Endodermal cell (in vitro differentiated cells): ENCODE results near the gene PITPNM1. TPM values are rescaled to one million over a fixed set of nuclear protein-coding genes. Genes with fewer than 3 reads are reported as not detected.
"Not testable (repeated sequence)": the region's sequence is repeated elsewhere in the genome, so short reads cannot be mapped to it uniquely, and the experiment has no call there.

Experiments
- DNase-seq: peaks from one replicate; pipeline ENCODE4 v3.0.0-alpha.2; 2017
- H3K27ac ChIP-seq: 2 replicates; pipeline ENCODE4 v1.5.1; 2013; ENCODE audit warnings: mild to moderate bottlenecking, low read depth, low read length, moderate library complexity
- H3K27me3 ChIP-seq: 2 replicates; pipeline ENCODE4 v1.6.1; 2013; ENCODE audit warnings: mild to moderate bottlenecking, low read length, moderate library complexity; ENCODE audit not compliant: insufficient read depth, control insufficient read depth, poor library complexity, severe bottlenecking
- H3K36me3 ChIP-seq: 2 replicates; pipeline ENCODE4 v1.7.0; 2013; ENCODE audit warnings: mild to moderate bottlenecking, low read length, moderate library complexity; ENCODE audit not compliant: control insufficient read depth, insufficient read depth
- H3K4me1 ChIP-seq: one replicate; pipeline ENCODE4 v1.7.0; 2013; ENCODE audit warnings: low read length; ENCODE audit not compliant: control insufficient read depth, insufficient read depth
- H3K4me3 ChIP-seq: 2 replicates; pipeline ENCODE4 v1.5.1; 2013; ENCODE audit warnings: mild to moderate bottlenecking, low read length, moderate library complexity
- H3K9ac ChIP-seq: 2 replicates; pipeline ENCODE4 v1.6.1; 2013; ENCODE audit warnings: mild to moderate bottlenecking, low read length, moderate library complexity; ENCODE audit not compliant: poor library complexity, severe bottlenecking; ENCODE audit errors: extremely low read depth
- H3K9me3 ChIP-seq: 2 replicates; pipeline ENCODE4 v1.6.1; 2013; ENCODE audit warnings: mild to moderate bottlenecking, low read length, moderate library complexity; ENCODE audit not compliant: control insufficient read depth
- H3K27ac Mint-ChIP-seq: 2 replicates; pipeline ENCODE4 v1.8.0; 2020; ENCODE audit warnings: mixed read lengths
- H3K27me3 Mint-ChIP-seq: 2 replicates; pipeline ENCODE4 v1.8.0; 2021; ENCODE audit warnings: mild to moderate bottlenecking, mixed read lengths; ENCODE audit not compliant: insufficient read depth
- H3K36me3 Mint-ChIP-seq: 2 replicates; pipeline ENCODE4 v1.8.0; 2020; ENCODE audit warnings: low read depth, mixed read lengths
- H3K4me1 Mint-ChIP-seq: 2 replicates; pipeline ENCODE4 v1.8.0; 2020; ENCODE audit warnings: mixed read lengths
- H3K4me3 Mint-ChIP-seq: 2 replicates; pipeline ENCODE4 v1.8.0; 2020; ENCODE audit warnings: mild to moderate bottlenecking, moderate library complexity, mixed read lengths
- H3K9me3 Mint-ChIP-seq: 2 replicates; pipeline ENCODE4 v1.8.0; 2020; ENCODE audit warnings: mild to moderate bottlenecking, mixed read lengths
- WGBS, 2 experiments: methylation state at CpG; one replicate each; pipeline versions ENCODE4 v1.1.5 to v1.1.7; 2013; ENCODE audit warnings: missing lambda C conversion rate in 2 of 2, mixed read lengths in 1 of 2; ENCODE audit not compliant: insufficient coverage in 1 of 2, insufficient read length in 1 of 2; 5-methylcytosine and 5-hydroxymethylcytosine counted together
- total RNA-seq, 2 donors: library from RNA; stranded (reverse); fragmentation: NEBNext Ultra II Directional in 1 of 2; extraction: Animal tissue kit (Norgen Biotek cat#: 25700) in 1 of 2; gene quantifications; 2 replicates in 1 of 2; 3 replicates in 1 of 2; pipeline ENCODE4 v1.2.1, GENCODE V29; 2021
- TF ChIP-seq, protein P1 (sequence below): fragments of 200-600 bp; sonication (generic); conservative IDR thresholded peaks from 2 replicates; pipeline ENCODE4 v1.5.0; 2021; ENCODE audit warnings: antibody characterized with exemption, mild to moderate bottlenecking

Gene PITPNM1
- total RNA-seq, 2 donors from 2014 or later, result 94.6 to 104 TPM

DNA sequence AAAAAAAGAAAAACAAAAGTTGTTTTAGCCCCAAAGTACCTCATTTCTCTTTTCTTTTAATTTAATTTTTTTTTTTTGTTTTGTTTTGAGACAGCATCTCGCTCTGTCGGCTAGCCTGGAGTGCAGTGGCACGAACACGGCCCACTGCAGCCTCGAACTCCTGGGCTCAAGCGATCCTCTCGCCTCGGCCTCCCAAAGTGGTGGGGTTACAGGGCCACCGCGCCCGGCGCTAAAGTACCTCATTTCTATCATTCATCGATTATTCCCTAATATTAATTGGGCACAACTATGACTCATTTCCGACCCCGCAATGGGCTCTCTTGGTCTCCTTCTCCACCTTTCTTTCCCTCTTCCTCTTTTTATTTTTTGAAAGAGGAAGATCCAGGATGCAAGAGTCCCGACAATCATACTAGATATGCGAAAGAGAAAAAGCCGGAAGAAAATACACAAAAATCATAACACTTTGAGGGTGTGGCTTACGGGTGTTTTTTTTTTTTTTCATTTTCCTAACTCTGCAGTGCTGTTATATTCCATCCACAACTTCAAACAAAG lies 22.8 kb downstream of the PITPNM1 start:
- 83 to 94% methylated on average over 10 to 19 of the region's 19 CpGs for WGBS, 2 experiments
- Histone ChIP-seq H3K36me3 (no peaks in the 10 kb centered on the region), H3K9ac (peak overlapping the region; percentile 35), H3K27me3 (no peaks in the 10 kb centered on the region), H3K9me3 (no peaks in the 10 kb centered on the region), H3K4me1 (no peaks in the 10 kb centered on the region), H3K4me3 (peak overlapping the region; percentile 85), H3K27ac (no peak overlapping the region)
- Mint-ChIP-seq H3K4me3 (peak overlapping the region; percentile 70), H3K9me3 (peaks cover 6% of the 10 kb centered on the region), H3K4me1 (peaks cover 3% of the 10 kb centered on the region), H3K36me3 (peaks cover 2% of the 10 kb centered on the region), H3K27ac (peak overlapping the region; percentile 78), H3K27me3 (peaks cover 24% of the 10 kb centered on the region)
- no peak for DNase-seq
- TF ChIP-seq, protein P1, sequence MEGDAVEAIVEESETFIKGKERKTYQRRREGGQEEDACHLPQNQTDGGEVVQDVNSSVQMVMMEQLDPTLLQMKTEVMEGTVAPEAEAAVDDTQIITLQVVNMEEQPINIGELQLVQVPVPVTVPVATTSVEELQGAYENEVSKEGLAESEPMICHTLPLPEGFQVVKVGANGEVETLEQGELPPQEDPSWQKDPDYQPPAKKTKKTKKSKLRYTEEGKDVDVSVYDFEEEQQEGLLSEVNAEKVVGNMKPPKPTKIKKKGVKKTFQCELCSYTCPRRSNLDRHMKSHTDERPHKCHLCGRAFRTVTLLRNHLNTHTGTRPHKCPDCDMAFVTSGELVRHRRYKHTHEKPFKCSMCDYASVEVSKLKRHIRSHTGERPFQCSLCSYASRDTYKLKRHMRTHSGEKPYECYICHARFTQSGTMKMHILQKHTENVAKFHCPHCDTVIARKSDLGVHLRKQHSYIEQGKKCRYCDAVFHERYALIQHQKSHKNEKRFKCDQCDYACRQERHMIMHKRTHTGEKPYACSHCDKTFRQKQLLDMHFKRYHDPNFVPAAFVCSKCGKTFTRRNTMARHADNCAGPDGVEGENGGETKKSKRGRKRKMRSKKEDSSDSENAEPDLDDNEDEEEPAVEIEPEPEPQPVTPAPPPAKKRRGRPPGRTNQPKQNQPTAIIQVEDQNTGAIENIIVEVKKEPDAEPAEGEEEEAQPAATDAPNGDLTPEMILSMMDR, result no peak

DNA sequence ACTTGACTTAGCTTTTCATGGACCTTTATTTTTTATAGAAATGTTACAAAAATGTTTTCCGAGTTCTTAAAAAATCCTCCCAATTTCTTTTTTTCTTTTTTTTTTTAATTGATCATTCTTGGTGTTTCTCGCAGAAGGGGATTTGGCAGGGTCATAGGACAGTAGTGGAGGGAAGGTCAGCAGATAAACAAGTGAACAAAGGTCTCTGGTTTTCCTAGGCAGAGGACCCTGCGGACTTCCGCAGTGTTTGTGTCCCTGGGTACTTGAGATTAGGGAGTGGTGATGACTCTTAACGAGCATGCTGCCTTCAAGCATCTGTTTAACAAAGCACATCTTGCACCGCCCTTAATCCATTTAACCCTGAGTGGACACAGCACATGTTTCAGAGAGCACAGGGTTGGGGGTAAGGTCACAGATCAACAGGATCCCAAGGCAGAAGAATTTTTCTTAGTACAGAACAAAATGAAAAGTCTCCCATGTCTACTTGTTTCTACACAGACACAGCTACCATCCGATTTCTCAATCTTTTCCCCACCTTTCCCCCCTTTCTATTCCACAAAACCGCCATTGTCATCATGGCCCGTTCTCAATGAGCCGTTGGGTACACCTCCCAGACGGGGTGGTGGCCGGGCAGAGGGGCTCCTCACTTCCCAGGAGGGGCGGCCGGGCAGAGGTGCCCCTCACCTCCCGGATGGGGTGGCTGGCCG lies 27.7 kb downstream of the PITPNM1 start:
- H3K27me3 Mint-ChIP-seq, result not testable (repeated sequence)

GRCh38 chr11:67476692-67477091 lies 28.5 kb downstream of the PITPNM1 start:
- H3K27ac ChIP-seq, H3K27me3 Mint-ChIP-seq: not testable (repeated sequence)

More for the DNA sequence above, 27.7 kb downstream of the PITPNM1 start:
- H3K4me1 Mint-ChIP-seq, H3K4me1 ChIP-seq, H3K9me3 ChIP-seq, H3K27me3 ChIP-seq, H3K27ac Mint-ChIP-seq, H3K4me3 Mint-ChIP-seq, H3K27ac ChIP-seq, H3K36me3 ChIP-seq, H3K36me3 Mint-ChIP-seq, H3K4me3 ChIP-seq, H3K9ac ChIP-seq, DNase-seq: not testable (repeated sequence)
- H3K9me3 Mint-ChIP-seq, result peaks cover 14% of the 10 kb centered on the region
- WGBS, 2 experiments, result 90 to 97% methylated on average over 3 to 12 of the region's 16 CpGs

DNA sequence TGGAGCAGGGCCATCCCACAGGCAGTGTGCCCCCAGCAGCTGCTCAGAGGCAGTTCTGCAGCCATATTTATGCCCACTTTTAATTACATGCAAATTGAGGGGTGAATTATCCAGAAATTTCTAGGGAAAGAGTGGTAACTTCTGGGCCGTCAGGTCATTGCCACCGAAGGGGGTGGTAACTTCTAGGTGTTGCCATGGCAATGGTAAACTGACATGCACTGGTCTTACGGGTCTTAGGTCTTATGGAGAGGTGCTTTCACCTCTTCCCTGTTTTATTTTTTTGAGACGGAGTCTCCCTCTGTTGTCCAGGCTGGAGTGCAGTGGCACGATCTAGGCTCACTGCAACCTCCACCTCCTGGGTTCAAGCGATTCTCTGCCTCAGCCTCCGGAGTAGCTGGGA lies 32.3 kb downstream of the PITPNM1 start:
- H3K27me3 ChIP-seq, result no peaks in the 10 kb centered on the region
- WGBS, 2 experiments, result 68 to 91% methylated on average over 5 to 7 of the region's 7 CpGs
- no peaks in the 10 kb centered on the region for H3K27me3 Mint-ChIP-seq

More at GRCh38 chr11:67476692-67477091, 28.5 kb downstream of the PITPNM1 start:
- H3K4me1 ChIP-seq, H3K27ac Mint-ChIP-seq, H3K4me3 ChIP-seq, H3K36me3 Mint-ChIP-seq, H3K4me1 Mint-ChIP-seq, H3K4me3 Mint-ChIP-seq, H3K36me3 ChIP-seq, H3K9ac ChIP-seq, H3K9me3 ChIP-seq, DNase-seq, H3K27me3 ChIP-seq: not testable (repeated sequence)
- peaks cover 14% of the 10 kb centered on the region for H3K9me3 Mint-ChIP-seq
- 87 to 96% methylated on average over 9 to 10 of the region's 10 CpGs for WGBS, 2 experiments

More for the DNA sequence above, 32.3 kb downstream of the PITPNM1 start:
- H3K27ac Mint-ChIP-seq, result no peak overlapping the region
- H3K9me3 Mint-ChIP-seq, result peaks cover 12% of the 10 kb centered on the region
- TF ChIP-seq, protein P1, result no peak
- peak; percentile 45 for DNase-seq
- Histone ChIP-seq H3K36me3 (no peaks in the 10 kb centered on the region), H3K4me1 (no peaks in the 10 kb centered on the region), H3K9me3 (no peaks in the 10 kb centered on the region), H3K9ac (no peak overlapping the region), H3K4me3 (no peak overlapping the region), H3K27ac (no peak overlapping the region)
- H3K4me1 Mint-ChIP-seq, result peaks cover 6% of the 10 kb centered on the region
- no peaks in the 10 kb centered on the region for H3K36me3 Mint-ChIP-seq
- H3K4me3 Mint-ChIP-seq, result no peak overlapping the region
